HG03354 (cell line): ENCODE data around the gene C4B.
"Not testable (repeated sequence)": the region's sequence is repeated elsewhere in the genome, so short reads cannot be mapped to it uniquely, and the experiment has no call there.

Experiments
- ATAC-seq: cut with Tn5 transposase; IDR thresholded peaks from one replicate; pipeline ENCODE4 v1.9.1; 2021; ENCODE audit warnings: mild to moderate bottlenecking; ENCODE audit not compliant: unreplicated experiment, poor library complexity, severe bottlenecking

The C4B gene

GRCh38 chr6:31980195-31980876, 34.3 kb upstream of the C4B start:
- ATAC-seq, result not testable (repeated sequence)

GRCh38 chr6:31980998-31981397, 33.6 kb upstream of the C4B start:
- ATAC-seq, result not testable (repeated sequence)

GRCh38 chr6:31981744-31982143, 32.9 kb upstream of the C4B start, which contains the start of gene C4A:
TSS of gene C4A (plus strand) at chr6:31982057. CDS start at chr6:31982108, 51 bp downstream.
- not testable (repeated sequence) for ATAC-seq

DNA sequence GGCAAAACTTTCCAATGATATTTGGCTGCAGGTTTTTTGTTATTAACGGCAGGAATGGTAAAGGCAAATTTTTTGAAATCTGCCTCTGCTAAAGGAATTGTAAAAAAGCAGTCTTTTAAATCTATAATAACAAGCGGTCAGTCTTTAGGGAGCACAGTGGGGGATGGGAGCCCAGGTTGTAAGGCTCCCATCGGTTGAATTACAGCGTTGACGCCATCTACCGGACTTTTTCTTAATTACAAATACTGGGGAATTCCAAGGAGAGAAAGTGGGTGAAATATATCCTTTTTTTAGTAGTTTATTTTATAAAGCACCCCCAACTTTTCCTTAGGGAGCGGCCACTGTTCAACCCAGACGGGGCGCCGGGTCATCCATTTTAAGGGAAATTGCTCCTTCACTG, 25.2 kb upstream of the C4B start:
- not testable (repeated sequence) for ATAC-seq

DNA sequence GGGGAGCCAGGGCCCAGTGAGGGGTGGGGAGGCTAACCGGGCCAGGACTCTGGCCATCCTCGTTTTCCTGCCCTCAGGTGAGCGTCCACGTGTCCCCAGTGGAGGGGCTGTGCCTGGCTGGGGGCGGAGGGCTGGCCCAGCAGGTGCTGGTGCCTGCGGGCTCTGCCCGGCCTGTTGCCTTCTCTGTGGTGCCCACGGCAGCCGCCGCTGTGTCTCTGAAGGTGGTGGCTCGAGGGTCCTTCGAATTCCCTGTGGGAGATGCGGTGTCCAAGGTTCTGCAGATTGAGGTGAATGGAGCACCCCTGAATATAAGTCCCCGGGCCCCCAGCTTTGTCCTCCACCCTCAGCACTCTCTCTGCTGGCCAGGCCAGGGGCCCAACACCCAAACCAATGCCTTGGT, 20.2 kb upstream of the C4B start:
- not testable (repeated sequence) for ATAC-seq

DNA sequence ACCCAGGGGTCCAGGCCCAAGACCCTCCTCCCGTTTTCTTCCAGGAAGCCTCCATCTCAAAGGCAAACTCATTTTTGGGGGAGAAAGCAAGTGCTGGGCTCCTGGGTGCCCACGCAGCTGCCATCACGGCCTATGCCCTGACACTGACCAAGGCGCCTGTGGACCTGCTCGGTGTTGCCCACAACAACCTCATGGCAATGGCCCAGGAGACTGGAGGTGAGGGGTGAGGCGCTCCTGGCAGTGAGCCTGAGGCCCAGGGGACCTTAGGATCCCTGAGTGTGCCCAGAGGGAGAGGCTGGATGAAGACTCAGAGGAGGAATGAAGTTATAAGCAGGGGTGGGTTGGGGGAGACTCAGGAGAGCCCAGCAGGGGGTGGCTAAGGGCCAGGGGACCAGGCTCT, 18.2 kb upstream of the C4B start:
- not testable (repeated sequence) for ATAC-seq

DNA sequence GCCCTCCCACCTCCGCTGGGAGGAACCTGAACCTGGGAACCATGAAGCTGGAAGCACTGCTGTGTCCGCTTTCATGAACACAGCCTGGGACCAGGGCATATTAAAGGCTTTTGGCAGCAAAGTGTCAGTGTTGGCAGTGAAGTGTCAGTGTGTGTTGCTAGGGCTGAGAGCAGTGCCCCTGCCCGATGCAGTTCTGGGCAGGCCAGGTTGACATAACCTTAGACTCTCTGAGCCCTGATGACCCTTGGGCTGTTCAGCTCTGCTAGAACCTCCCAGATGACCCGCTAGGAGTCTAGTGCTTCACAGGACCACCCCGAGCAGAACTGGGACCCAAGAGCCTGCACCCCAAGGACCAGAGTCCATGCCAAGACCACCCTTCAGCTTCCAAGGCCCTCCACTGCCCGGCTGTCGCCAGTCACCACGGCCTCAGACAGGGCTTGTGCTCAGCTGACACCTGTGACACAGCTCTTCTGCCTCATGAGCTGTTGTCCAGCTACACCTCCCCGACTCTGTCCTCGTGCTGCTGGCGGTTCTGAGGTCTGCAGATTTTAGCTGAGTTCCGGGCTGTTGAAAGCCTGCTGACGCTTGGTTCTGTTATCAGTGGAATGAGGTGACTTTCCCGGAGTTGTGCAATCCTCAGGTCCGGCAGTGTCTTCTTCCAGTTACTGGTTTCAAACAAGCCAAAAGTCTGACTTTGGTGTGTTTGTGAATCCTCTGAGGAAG, 11.9 kb upstream of the C4B start:
- ATAC-seq, result not testable (repeated sequence)

DNA sequence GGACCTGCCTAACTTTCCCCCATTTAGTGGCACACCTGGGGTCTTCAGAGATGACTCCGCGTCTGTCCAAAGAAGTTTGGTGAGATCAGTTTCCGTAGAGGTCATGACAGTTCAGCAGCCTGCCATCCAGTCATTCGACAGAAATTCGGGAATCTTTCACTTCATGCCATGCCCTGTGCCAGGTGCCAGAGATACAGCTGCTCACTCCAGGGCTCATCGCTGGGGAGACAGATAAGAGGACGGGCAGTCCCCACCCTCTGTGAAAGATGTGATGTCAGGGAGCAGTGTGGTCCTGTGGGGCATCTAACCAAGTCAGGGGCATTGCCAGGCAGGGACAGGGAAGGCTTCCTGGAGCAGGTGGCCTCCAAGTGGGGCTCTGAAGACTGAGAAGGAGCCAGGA, 11.3 kb upstream of the C4B start:
- not testable (repeated sequence) for ATAC-seq

DNA sequence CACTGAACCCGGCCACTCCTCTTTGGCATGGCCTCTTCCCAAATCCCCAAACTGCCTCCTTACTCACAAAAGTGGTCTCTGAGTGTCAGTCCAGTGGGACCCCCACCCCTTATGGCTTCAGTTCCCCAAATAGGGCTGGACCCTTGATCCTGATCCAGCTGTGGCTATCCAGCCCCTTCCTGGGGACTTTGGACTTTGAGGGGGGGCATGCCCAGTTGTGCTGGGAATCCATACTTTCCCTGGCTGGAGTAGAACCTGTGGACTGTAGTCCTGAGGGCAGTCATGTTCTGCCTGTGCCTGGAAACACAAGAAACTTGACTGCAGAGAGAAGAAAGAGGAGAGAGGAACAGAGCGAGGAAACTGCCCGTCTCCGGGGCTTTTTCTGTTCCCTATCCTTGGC, 10.2 kb upstream of the C4B start:
- ATAC-seq, result not testable (repeated sequence)

GRCh38 chr6:32004864-32005537, 9.6 kb upstream of the C4B start:
- not testable (repeated sequence) for ATAC-seq

- ATAC-seq, result not testable (repeated sequence)
Measured at GRCh38 chr6:32005538-32005880, 9.1 kb upstream of the C4B start.

- ATAC-seq, result not testable (repeated sequence)
Measured at GRCh38 chr6:32005991-32006529, 8.5 kb upstream of the C4B start.

- ATAC-seq, result not testable (repeated sequence)
Measured at GRCh38 chr6:32007086-32007485, 7.5 kb upstream of the C4B start.

DNA sequence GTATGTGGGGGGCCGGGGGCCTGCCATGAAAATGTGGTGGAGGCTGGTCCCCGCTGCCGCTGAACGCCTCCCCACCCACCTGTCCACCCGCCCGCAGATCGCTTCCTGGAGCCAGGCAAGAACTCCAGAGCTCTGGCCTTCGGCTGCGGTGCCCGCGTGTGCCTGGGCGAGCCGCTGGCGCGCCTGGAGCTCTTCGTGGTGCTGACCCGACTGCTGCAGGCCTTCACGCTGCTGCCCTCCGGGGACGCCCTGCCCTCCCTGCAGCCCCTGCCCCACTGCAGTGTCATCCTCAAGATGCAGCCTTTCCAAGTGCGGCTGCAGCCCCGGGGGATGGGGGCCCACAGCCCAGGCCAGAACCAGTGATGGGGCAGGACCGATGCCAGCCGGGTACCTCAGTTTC, 6.6 kb upstream of the C4B start:
- not testable (repeated sequence) for ATAC-seq

- not testable (repeated sequence) for ATAC-seq
Measured at GRCh38 chr6:32008616-32009015, 6.0 kb upstream of the C4B start.

GRCh38 chr6:32009537-32009936, 5.1 kb upstream of the C4B start:
- not testable (repeated sequence) for ATAC-seq

GRCh38 chr6:32010856-32011530, 3.6 kb upstream of the C4B start:
- not testable (repeated sequence) for ATAC-seq

DNA sequence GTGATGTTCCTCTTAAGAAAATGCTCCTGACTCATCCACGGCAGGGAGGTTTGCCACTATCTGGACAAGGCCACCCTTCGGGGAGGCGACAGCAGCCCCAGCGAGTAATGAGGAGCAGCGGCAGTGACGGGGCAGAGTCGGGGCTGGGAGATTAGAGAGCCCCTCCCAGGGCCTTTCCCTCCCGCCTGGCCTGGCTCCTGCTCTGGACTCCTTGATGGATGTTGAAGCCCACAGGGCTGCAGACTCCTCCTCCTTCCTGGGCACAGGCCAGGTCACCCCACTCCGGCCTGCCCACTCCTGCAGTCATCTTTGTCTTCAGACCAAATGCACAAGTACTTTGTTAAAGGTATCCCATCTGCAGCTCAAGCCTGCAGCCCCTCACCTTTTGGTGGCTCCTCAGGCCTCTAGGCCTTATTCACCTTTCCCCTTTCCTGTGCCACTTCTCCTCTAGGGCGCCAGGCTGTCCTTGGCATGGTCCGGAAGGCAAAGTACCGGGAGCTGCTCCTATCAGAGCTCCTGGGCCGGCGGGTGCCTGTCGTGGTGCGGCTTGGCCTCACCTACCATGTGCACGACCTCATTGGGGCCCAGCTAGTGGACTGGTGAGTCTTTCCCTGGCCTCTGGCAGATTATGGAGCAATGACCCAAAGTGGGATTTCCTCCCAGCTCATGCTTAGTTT, 1.5 kb upstream of the C4B start:
- not testable (repeated sequence) for ATAC-seq

DNA sequence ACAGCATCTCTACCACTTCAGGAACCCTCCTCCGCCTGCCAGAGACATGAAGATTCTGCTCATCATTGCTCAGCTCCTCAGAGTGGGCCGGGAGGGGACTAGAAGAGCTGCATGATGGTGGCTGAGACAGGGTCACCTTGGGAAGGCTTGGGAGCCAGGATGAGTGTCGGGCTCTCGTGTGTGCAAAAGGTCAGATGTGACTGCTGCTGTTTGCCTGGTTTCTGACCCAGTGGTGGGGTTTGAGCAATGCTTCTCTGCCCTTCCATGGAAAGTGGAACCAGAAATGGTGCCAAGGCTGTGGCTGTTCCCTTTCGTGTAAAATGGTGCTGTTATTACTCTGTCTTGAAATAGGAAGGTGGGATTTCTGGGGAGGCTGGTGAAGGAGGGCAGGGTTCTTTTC, 857 bp upstream of the C4B start:
- not testable (repeated sequence) for ATAC-seq
